ENCODE measurements around the gene TGFBR3. TPM values are rescaled to one million over a fixed set of nuclear protein-coding genes. Genes with fewer than 3 reads are reported as not detected.

Gene TGFBR3
- total RNA-seq, 1 experiment from 2014 or later: 14.5 TPM

DNA sequence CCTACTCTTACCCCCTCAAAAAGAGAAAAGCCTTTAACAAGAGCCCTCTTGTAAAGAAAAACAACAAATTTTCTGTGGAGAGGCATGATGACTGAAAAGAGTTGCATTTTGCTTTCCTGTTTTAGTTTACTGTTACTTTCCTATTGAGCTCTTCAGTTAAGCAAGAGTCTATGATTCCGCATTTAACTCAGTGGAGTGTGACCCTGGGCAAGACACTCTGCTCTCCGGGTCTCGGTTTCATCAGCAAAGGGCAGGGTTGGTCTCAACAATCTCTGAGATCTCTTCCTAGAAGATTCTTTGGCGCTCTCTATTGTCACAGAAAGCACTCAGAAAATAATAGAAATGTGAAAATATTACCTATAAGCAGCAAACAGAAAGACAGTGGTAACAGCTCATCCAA, 175.7 kb downstream of the TGFBR3 start:
- Histone ChIP-seq H3K4me1 (ENCODE audit: control insufficient read depth, insufficient read depth, low read length) (no peaks in the 10 kb centered on the region), H3K4me3 (ENCODE audit: low read depth in 2 of 2, low read length in 2 of 2) (no peak overlapping the region), H3K27ac (ENCODE audit: low read length) (no peak overlapping the region), H3K27me3 (ENCODE audit: control insufficient read depth, insufficient read depth, low read length) (no peaks in the 10 kb centered on the region), H3K36me3 (ENCODE audit: control insufficient read depth, insufficient read depth, low read length) (no peaks in the 10 kb centered on the region), H3K9me3 (ENCODE audit: control insufficient read depth, insufficient read depth, low read depth, low read length) (no peaks in the 10 kb centered on the region)
- ChIA-PET POLR2A (no interaction called here), CTCF (no interaction called here)
- intact Hi-C loops (cut with micrococcal nuclease; ENCODE audit: unreplicated experiment): no loop called here
- ATAC-seq (no peak), DNase-seq (ENCODE audit: low read depth, low spot score) (no peak)
- in situ Hi-C loops (cut with HindIII; ENCODE audit: low pct_unique_long_range_greater_than_20kb, low sequenced_read_pairs): no loop called here
- no TSS peak for BruUV-seq (replicated peaks)
- TF ChIP-seq, protein P1, sequence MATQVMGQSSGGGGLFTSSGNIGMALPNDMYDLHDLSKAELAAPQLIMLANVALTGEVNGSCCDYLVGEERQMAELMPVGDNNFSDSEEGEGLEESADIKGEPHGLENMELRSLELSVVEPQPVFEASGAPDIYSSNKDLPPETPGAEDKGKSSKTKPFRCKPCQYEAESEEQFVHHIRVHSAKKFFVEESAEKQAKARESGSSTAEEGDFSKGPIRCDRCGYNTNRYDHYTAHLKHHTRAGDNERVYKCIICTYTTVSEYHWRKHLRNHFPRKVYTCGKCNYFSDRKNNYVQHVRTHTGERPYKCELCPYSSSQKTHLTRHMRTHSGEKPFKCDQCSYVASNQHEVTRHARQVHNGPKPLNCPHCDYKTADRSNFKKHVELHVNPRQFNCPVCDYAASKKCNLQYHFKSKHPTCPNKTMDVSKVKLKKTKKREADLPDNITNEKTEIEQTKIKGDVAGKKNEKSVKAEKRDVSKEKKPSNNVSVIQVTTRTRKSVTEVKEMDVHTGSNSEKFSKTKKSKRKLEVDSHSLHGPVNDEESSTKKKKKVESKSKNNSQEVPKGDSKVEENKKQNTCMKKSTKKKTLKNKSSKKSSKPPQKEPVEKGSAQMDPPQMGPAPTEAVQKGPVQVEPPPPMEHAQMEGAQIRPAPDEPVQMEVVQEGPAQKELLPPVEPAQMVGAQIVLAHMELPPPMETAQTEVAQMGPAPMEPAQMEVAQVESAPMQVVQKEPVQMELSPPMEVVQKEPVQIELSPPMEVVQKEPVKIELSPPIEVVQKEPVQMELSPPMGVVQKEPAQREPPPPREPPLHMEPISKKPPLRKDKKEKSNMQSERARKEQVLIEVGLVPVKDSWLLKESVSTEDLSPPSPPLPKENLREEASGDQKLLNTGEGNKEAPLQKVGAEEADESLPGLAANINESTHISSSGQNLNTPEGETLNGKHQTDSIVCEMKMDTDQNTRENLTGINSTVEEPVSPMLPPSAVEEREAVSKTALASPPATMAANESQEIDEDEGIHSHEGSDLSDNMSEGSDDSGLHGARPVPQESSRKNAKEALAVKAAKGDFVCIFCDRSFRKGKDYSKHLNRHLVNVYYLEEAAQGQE (IDR thresholded peaks at IDR 0.05; ENCODE audit: insufficient read depth in 1 of 2, low read depth in 2 of 2, low read length in 1 of 2): no peak
- TF ChIP-seq, protein P2, sequence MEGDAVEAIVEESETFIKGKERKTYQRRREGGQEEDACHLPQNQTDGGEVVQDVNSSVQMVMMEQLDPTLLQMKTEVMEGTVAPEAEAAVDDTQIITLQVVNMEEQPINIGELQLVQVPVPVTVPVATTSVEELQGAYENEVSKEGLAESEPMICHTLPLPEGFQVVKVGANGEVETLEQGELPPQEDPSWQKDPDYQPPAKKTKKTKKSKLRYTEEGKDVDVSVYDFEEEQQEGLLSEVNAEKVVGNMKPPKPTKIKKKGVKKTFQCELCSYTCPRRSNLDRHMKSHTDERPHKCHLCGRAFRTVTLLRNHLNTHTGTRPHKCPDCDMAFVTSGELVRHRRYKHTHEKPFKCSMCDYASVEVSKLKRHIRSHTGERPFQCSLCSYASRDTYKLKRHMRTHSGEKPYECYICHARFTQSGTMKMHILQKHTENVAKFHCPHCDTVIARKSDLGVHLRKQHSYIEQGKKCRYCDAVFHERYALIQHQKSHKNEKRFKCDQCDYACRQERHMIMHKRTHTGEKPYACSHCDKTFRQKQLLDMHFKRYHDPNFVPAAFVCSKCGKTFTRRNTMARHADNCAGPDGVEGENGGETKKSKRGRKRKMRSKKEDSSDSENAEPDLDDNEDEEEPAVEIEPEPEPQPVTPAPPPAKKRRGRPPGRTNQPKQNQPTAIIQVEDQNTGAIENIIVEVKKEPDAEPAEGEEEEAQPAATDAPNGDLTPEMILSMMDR (IDR thresholded peaks at IDR 0.05): peak; percentile 6; the same call in 1 of the 2 replicates

DNA sequence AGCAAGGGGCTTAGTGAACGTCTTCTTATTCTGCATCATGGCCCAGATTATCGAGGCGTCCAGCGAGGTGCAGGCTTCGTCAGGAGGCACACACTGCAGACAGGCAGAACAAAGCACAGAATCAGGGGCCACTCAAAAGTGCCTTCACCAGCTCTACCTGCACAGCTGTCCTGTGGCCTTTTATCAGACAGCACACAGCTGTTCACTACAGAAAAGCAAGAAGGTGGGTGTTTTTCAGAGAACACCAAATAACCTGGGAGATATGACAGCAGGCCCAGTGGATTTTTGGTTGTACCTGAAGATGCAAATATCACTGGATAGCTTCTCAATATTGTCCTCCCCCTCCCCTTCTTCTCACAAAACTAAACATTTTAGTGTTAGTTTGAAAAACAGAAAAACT, 177.3 kb downstream of the TGFBR3 start:
- H3K4me1 ChIP-seq (ENCODE audit: control insufficient read depth, insufficient read depth, low read length): no peaks in the 10 kb centered on the region
- no peak overlapping the region for H3K4me3 ChIP-seq (ENCODE audit: low read depth in 2 of 2, low read length in 2 of 2)
- H3K36me3 ChIP-seq (ENCODE audit: control insufficient read depth, insufficient read depth, low read length): no peaks in the 10 kb centered on the region
- ChIA-PET CTCF (no interaction called here), POLR2A (no interaction called here)
- ATAC-seq (no peak), DNase-seq (ENCODE audit: low read depth, low spot score) (no peak)
- intact Hi-C loops (cut with micrococcal nuclease; ENCODE audit: unreplicated experiment): no loop called here
- no peaks in the 10 kb centered on the region for H3K27me3 ChIP-seq (ENCODE audit: control insufficient read depth, insufficient read depth, low read length)
- no peak overlapping the region for H3K27ac ChIP-seq (ENCODE audit: low read length)
- H3K9me3 ChIP-seq (ENCODE audit: control insufficient read depth, insufficient read depth, low read depth, low read length): no peaks in the 10 kb centered on the region
- no TSS peak for BruUV-seq (replicated peaks)
- no peak for TF ChIP-seq SIN3A (IDR thresholded peaks at IDR 0.05; ENCODE audit: borderline replicate concordance, insufficient read depth, low read depth, low read length)
- no peak for TF ChIP-seq POLR2AphosphoS5 (IDR thresholded peaks at IDR 0.05; ENCODE audit: low read depth, low read length)
- TF ChIP-seq TCF7L2 (IDR thresholded peaks at IDR 0.05; ENCODE audit: low read depth, low read length): no peak
- TF ChIP-seq, protein P2 (IDR thresholded peaks at IDR 0.05): no peak
- TF ChIP-seq, protein P1 (IDR thresholded peaks at IDR 0.05; ENCODE audit: insufficient read depth in 1 of 2, low read depth in 2 of 2, low read length in 1 of 2): no peak
- in situ Hi-C loops (cut with HindIII; ENCODE audit: low pct_unique_long_range_greater_than_20kb, low sequenced_read_pairs): no loop called here

All from Panc1 (cell line).